GM19238 (cell line): ENCODE results near the gene SLC24A3.
"Not testable (repeated sequence)": the region's sequence is repeated elsewhere in the genome, so short reads cannot be mapped to it uniquely, and the experiment has no call there.

Experiments used
- DNase-seq: peaks from one replicate; pipeline ENCODE4 v3.0.0; 2011; ENCODE audit warnings: low spot score; ENCODE audit not compliant: insufficient read length

The SLC24A3 gene

DNA sequence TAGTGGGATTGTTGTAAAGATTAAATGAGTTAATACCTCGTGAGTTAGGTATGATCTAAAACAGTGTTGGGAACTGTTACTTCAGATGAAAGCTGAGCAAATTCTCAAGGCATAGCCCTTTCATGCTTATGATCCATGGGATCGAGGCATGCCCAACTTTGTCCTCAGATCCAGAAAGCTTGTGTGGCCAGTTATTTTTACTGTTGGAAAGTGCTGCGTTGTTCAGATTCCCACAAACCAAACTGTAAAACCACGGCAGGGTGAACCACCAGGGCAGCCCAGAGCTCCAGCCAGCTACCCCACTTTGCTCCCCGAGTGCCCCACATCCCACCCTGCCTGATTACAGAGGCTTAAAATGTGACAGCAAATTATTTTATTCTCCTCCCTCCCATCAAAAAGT, 406.3 kb downstream of the SLC24A3 start:
- no peak for DNase-seq

DNA sequence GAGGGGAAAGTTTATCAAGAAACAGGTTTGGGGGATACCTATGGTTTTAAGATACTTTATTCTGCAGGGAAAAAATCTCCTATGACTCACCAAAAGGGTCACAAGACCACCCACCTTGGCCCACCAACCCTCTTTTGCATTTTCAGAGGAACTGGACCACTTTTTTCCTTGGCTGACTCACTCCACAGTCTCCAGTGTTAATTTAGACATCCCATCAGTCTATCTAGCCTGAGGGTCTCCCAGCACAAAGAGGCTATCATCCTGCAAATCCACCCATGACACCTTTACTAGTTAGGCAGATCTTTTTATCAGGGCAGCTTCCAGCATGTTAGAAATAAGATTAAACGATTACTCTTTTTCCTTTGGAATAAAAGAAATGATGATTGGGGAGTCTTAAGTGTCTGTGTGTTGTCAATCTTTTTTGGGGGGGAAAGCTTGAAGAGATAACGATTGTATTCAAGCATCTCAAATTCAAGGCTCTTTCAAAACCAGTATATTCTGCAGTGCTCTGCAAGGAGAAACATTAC, 407.5 kb downstream of the SLC24A3 start:
- DNase-seq = no peak

DNA sequence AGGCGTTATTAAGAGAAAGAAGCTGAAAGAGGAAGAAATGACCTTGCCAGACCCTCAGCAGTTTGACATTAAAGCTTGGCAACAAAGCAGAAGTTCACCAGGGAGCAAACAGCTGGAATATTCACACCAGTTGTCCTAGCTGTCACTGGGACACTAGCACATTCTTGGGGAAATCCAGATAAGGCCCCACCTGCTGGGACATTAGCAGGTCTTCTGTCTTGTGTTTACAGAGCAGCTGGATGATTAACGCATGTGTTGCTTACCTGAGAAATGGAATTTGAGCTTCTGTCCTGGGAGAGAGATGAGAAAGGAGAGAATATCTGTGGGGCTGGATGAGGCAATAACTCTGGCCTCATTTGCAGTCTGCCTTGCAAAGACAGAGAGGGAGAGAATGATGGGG, 408.0 kb downstream of the SLC24A3 start:
- DNase-seq = no peak

DNA sequence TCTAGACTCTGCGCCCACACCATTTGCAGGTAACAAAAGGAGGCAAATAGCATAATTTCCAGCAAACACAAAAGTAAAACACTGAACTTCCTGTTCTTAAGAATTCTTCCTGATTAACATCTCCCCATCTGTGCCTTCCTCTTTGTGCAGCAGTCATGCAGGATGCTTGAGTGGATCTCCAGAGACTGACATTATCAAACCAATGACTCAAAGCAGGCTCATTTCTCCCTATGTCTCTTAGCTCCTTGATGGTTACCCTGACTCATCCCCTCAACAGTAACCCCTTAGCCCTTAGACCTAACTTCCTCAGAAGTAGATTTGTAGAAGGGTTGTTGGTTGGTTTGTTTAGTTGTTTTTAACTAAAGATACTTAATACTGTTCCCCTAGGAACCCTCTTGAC, 408.6 kb downstream of the SLC24A3 start:
- no peak for DNase-seq

DNA sequence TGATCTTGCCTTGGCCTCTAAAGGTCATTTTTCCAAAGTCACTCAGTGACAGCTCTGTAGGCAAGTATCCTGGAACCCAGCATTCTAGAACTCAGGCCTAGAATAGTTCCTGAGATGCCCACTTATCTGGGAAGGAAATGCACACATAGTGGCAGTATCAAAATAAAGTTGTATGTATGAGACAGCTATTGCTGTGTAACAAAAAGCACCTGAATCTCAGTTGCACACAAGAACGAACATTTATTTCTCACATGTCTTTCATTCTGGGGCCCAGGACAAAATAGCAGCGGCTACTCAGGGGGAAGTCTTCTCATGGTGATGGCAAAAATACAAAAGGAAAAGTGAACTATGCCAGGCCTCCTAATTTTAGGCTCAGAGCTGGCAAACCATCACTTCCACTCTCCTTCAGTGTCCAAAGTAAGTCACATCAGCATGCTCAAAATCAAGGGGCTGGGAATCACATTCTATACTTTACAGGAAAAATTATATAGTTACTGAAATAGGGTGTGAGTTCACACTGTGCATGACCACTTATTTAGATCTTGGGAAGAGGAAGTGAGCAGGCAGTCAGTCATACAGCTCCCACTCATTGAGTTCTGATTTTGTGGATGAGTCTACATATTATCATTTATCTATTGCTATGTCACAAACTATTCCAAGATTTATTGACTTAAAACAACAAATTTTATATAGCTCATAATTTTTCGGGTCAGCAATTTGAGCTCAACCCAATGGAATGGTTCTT, 412.0 kb downstream of the SLC24A3 start:
- DNase-seq = no peak

DNA sequence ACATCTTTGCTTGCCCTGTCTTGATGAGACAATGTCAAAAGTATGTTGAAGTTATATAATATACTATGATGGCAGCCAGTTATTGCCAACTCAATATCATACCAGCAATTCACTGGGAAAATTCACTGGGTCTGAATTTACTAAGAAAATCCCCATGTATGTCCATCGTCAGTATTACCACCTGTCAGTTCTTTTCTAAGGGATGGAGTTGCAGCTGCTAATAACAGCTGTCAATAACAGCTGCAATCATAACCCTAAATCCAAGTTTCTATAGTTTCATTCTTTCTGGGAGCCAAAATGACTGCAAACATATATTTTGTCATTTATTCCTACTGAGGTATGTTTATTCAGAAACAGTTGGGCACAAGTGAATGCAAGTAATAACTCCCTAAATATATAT, 413.0 kb downstream of the SLC24A3 start:
- no peak for DNase-seq

DNA sequence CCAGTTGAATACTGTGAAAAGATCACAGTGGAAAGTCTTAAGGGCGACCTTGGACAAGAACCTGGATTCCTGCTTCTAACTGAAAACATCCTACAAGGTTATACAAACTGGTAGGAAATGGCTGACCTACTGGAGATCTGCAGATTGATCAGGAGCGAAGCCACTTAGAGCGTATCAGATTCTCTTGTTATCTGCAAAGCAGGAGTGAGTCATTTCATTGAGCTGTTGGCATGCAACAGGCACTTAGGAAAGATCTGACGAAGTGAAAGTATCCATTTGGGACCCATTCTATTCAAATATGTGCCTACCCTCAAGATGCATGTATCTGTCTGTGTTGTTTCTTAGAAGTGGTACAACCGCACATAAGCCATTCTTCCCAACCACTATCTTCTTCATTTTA, 414.5 kb downstream of the SLC24A3 start:
- DNase-seq = no peak

DNA sequence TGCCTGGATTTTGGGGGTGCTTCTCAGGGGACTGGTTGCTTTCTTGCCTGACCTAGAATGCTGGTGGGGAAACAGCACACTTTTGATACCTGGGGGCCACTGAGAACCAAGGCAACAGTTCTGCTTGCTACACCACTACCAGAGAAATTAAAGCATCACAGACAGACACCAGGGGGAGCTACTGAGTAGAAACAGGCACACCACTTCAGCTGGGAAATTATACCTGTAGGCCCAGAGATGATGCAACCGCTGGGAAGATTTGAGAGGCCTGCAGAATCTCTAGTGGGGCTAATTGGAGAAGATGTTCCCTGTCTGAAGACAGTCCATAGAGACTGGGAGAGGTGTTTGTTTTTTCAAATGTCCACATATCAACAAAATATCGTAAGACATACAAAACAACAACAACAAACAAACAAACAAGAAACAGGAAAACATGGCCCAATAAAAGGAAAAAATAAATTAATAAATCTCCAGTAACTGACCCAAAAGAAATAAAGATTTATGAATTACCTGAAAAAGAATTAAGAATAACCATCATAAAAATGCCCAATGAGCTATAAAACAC, 416.2 kb downstream of the SLC24A3 start:
- DNase-seq = peak; percentile 46

DNA sequence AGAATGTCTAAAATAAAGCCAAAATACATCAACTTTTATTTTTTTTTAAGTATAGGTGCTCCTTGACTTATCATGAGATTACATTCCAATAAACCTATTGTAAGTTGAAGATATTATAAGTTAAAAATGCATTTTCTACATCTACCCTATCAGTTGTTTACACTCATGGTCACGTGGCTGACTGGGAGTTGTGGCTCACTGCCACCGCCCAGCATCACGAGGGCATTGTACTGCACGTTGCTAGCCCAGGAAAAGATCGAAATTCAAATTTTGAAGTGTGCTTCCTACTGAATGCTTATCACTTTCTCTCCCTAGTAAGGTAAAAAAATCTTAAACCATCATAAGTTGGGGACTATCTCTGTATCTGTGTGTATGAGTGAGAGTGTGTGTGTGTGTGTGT, 419.0 kb downstream of the SLC24A3 start:
- no peak for DNase-seq

DNA sequence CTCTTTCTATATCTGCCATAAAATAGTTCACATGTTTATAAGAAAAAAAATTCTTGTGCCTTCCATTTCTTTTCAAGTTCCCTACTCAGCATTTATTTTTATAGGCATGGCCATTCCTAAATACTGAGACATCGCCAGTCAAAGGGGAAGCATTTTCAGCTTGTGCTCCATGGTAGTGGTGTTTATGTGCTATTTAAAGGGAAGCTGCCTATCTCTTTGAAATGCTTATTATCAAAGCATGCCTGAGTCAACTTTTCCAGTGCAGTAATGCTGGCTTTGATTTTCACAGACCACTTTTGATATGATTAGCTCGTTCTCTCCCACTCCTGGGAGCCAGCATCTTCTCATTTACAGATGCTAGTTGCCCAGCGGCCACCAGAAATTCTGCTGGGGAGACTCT, 421.5 kb downstream of the SLC24A3 start:
- no peak for DNase-seq

DNA sequence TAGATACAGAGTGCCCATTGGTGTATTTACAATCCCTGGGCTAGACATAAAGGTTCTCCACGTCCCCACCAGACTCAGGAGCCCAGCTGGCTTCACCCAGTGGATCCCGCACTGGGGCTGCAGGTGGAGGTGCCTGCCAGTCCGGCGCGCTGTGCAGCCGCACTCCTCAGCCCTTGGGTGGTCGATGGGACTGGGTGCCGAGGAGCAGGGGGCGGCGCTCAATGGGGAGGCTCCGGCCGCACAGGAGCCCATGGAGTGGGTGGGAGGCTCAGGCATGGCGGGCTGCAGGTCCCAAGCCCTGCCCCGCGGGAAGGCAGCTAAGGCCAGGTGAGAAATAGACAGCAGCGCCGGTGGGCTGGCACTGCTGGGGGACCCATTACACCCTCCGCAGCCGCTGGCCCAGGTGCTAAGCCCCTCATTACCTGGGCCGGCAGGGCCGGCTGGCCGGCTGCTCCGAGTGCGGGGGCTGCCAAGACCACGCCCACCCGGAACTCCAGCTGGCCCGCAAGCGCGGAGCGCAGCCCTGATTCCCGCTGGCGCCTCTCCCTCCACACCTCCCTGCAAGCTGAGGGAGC, 427.1 kb downstream of the SLC24A3 start:
- not testable (repeated sequence) for DNase-seq

DNA sequence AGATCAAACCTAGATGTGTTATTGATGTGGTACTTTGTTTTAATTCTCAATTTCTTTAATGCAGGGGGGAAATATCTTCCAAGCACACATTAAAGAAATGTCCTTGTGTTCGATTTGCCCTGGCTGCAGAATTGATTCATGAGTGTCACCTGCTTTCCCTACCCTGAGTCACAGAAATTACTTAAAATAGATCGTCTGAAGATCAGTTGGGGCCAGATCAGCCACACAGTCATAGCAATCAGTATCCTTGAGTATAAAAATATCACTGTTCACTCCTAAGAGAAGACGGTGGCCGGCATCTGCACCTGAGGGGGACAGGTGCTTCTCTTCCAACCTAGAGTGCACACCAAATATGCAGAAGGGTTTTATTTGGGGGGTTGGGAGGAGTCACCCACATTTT, 430.4 kb downstream of the SLC24A3 start:
- DNase-seq = no peak

DNA sequence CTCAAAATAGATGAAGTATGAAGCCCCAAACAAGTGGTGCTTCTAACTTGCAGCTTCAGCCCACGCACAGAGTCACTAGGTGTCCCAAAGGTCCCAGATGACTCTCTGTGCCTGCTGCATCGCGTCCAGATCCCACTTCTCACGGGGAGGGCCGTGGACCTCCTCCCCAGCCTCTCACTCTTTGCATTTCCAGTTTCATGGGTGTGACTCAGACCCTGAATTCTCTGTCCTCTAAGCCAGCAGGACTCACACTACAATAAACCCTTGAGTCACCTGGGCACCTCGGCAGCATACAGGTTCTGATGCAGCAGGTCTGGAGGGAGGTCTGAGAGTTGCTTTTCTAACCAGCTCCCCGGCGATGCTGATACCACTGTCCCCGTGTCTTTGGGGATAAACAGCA, 431.6 kb downstream of the SLC24A3 start:
- DNase-seq = no peak

DNA sequence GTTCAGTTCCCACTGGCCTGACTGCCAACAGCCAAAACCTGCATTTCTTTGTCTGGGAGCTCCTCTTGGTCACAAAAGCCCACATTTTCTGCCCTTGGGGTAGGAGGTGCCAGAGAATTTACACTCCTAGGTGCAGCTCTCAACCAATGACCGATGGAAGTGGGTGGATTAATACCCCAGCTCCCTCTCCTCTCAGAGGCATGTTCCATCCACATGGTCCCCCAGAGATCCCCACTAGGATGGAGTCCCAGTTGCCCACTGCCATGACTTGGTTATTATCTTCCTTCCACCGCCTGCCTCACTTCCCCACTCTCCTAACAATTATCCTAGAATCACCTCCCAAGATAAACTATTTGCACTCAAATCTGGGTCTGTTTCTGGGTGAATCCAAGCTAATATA, 434.5 kb downstream of the SLC24A3 start:
- DNase-seq = no peak

DNA sequence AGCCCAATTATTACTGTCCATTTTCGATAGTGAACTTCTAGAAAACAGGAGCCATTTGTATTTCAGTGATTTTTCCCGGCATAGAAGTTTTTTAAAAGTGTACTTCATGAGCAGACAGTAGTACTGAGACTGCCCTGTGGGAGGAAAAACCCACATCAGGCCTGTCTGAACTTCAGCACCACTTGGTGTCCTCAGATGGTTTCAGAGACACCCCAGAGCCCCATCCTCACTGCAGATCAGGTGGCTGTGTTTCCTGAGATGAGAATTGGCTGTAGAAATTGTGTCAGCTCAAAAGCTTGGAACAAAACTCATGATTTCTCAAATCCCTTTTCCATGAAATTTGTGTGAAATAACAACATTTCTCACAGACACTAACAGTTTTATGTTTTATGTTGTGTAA, 435.6 kb downstream of the SLC24A3 start:
- DNase-seq = no peak

DNA sequence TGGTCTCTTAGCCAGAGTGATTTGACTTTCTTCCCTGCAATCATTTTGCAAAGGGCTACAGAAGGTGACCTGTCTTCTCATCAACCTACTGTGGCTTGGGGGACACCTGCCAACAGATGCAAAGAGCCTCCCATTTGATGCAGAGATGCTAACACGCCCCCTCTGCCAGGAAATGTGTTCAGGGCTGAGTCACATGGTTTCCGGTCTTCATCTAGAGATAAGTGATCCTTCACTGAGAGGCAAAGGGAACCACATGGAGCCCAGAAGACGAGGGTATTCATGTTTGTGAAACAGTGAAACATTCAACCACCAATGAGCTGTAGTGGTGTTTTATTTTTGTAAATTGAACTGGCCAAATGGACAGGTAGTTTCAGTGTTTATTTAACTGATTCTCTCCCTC, 436.6 kb downstream of the SLC24A3 start:
- DNase-seq = no peak

DNA sequence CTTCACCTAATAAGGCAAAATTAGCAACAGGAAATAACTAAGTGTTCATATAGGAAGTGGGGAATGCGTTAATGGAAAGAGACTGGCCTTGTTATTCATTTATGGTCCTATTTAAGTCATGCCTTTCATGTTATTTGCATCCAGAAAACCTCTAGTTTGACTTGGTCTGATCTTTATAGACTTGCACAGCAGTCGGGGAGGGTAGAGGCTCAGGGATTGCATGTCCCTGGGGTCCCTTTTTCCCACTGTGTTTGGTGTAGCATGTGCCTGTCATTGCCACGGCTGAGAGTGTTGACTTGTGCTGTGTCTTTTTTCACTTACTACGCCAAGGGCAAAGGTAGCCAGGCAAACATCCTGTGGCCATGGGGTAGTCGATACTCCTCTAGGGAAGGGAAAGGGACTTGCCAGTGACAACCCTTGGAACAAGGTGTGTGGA, 440.2 kb downstream of the SLC24A3 start:
- DNase-seq = no peak

DNA sequence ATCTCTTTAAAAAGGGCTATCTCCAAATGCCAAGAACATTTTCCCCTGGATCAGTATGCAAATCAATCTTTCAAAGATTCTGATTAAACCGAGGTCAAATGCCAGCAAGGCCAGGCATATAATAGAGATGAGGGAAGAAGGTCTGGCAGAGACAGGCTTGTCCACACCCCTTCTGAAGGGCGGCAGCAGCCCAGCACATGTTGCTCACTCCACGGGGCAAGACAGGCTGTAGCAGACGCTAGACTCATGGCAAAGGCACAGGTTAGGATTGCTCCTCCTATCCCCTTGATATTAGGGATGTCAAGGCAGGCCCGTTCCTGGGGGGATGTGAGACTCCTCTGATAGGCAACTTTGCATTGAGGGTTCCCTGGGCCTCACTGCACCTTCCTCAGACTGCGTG, 440.9 kb downstream of the SLC24A3 start:
- no peak for DNase-seq

DNA sequence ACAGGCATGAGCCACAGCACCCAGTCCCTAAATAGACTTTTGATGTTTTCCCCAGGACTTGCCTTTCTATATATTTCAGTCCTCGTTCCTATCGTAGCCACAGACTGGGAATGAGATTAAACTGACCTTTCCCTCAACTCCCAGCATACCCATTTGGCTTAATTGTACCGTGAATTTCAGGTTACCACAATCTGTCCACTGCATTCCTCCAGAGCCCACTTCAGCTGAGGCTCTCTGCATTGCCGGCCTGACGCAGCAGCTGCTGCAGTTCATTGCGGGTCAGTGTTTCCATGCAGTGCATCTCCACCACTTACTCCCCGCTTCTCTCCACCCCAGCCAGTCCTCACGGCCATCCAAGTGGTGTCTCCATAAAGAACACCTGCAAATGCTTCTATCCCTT, 442.5 kb downstream of the SLC24A3 start:
- no peak for DNase-seq

DNA sequence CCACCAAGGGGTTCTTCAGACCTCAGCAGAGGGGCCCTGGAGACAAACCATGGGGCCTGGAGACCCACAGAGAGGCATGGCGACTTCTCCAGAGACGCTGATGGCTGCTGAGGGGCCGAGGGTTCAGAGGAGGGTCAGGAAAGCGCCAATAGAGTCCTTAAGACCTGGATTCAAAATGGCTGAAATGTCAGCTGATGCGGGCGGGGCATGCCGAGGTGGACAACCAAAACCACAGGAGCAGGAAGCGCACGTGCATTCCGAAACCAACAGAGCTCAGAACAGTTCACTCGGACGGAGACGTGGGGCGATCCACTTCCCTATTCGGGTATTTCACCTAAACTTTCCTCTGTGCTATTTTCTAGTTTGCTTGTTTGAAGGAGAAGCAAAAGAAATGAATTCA, 445.7 kb downstream of the SLC24A3 start:
- DNase-seq = peak; percentile 32

DNA sequence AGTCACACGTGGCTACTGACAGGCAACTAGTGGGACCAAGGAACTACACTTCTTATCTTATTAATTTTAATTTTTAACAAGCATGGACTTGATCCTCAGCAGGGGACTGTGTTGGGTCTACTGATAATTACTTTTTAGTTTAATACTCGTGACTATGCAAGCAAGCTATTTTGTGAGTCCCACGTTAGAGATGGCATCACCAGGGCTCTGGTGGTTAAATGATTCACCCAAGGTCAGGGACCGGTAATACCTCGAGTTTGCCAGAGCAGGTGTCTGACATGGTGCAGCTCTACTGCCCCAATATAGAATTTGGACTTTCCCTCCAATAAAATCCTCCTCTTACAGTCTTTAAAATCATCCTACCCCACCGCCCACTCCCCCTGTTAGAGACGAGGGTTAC, 447.0 kb downstream of the SLC24A3 start:
- no peak for DNase-seq

DNA sequence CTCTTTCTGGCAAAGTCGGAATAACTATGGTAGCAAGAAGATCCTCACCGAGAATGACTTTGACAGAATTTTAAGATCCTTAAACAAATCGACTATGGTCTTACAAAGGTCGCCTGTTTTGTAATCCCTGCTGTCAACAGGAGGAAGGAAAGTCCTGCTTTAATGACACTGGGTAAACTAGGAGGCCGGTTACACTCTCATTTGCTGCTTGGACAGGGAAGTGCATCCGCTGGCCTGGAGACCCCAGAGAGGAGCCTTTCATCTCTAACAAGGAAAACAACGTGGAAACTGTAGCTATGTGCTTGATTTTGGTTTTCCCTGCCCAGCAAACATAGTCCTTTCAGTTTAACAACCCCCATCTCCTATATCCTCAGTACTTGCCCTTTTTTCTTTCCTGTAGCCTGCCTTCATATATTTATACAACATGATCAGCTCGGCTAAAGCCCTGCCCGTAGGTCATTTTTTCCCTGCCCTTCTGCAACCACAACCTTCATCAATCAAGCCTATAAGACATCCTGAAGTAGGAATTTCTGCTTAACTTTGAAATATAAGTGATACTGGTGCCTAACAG, 448.5 kb downstream of the SLC24A3 start:
- DNase-seq = no peak
